ELF-1 (cell line): ENCODE measurements around the gene ABCA5.
"Not testable (repeated sequence)": the region's sequence is repeated elsewhere in the genome, so short reads cannot be mapped to it uniquely, and the experiment has no call there.

Experiments
- DNase-seq: peaks from one replicate; pipeline ENCODE4 v3.0.0-alpha.2; 2016; ENCODE audit warnings: low read depth, low spot score

The ABCA5 gene

GRCh38 chr17:69213059-69213813, 113.7 kb downstream of the ABCA5 start:
- peak; percentile 86 for DNase-seq

- no peak for DNase-seq
These were observed 118.3 kb downstream of the ABCA5 start for GRCh38 chr17:69208640-69209039.

- DNase-seq, result no peak
These were observed 119.8 kb downstream of the ABCA5 start for GRCh38 chr17:69207151-69207550.

GRCh38 chr17:69198238-69198637, 128.7 kb downstream of the ABCA5 start:
- no peak for DNase-seq

- DNase-seq, result not testable (repeated sequence)
These were observed 130.8 kb downstream of the ABCA5 start for GRCh38 chr17:69196105-69196653.
